CD4-positive, alpha-beta T cell (primary cell): ENCODE measurements around the gene S100A2. TPM values are rescaled to one million over a fixed set of nuclear protein-coding genes. Genes with fewer than 3 reads are reported as not detected.

Experiments
- ATAC-seq: fragments of 200-7000 bp; cut with Tn5 transposase; one replicate; pipeline ENCODE4 v1.10.0; 2022; ENCODE audit warnings: mild to moderate bottlenecking; ENCODE audit not compliant: poor library complexity
- CTCF ChIA-PET: fragments of 350-600 bp; sonication (Branson Sonifier 250); formaldehyde crosslinking; loops from one replicate; lab custom pipeline; 2021; ENCODE audit warnings: antibody characterized with exemption, inconsistent platforms; lab: Charles Lee
- POLR2A ChIA-PET: fragments of 350-600 bp; sonication (Branson Sonifier 250); formaldehyde crosslinking; loops from one replicate; lab custom pipeline; 2021; ENCODE audit warnings: antibody characterized with exemption, inconsistent platforms; lab: Charles Lee
- DNase-seq, 14 experiments: peaks; one replicate each; pipeline ENCODE4 v3.0.0-alpha.2; 2013 to 2020; ENCODE audit warnings: mixed read lengths in 2 of 14
- H3K27ac ChIP-seq, 2 donors: one replicate each; pipeline versions ENCODE4 v1.5.1 to v1.7.0; 2013; ENCODE audit warnings: low read length in 2 of 2, low read depth in 1 of 2, mild to moderate bottlenecking in 1 of 2
- H3K27me3 ChIP-seq, 2 experiments: 1 replicate in 1 of 2; 2 replicates in 1 of 2; pipeline versions ENCODE4 v1.6.1 to v1.7.0; 2013; ENCODE audit warnings: low read length in 2 of 2, control low read depth in 1 of 2, mild to moderate bottlenecking in 1 of 2, moderate library complexity in 1 of 2; ENCODE audit not compliant: insufficient read depth in 2 of 2, control insufficient read depth in 1 of 2
- H3K36me3 ChIP-seq: one replicate; pipeline ENCODE4 v1.6.1; 2013; ENCODE audit warnings: low read length, control low read depth; ENCODE audit not compliant: insufficient read depth
- H3K4me1 ChIP-seq: one replicate; pipeline ENCODE4 v1.6.1; 2013; ENCODE audit warnings: low read length, control low read depth; ENCODE audit not compliant: insufficient read depth
- H3K4me3 ChIP-seq: one replicate; pipeline ENCODE4 v1.5.1; 2013; ENCODE audit warnings: mild to moderate bottlenecking, low read length, moderate library complexity
- H3K9me3 ChIP-seq, 2 experiments: 1 replicate in 1 of 2; 2 replicates in 1 of 2; pipeline versions ENCODE4 v1.6.1 to v1.7.0; 2013; ENCODE audit warnings: low read length in 2 of 2, mild to moderate bottlenecking in 2 of 2, control low read depth in 1 of 2, moderate library complexity in 1 of 2; ENCODE audit not compliant: control insufficient read depth in 1 of 2, insufficient read depth in 1 of 2
- H3K27ac Mint-ChIP-seq: one replicate; pipeline ENCODE4 v1.8.0; 2020; ENCODE audit warnings: mixed read lengths
- H3K27me3 Mint-ChIP-seq: one replicate; pipeline ENCODE4 v1.8.0; 2021; ENCODE audit warnings: mixed read lengths
- H3K36me3 Mint-ChIP-seq: one replicate; pipeline ENCODE4 v1.8.0; 2021; ENCODE audit warnings: low read depth, mixed read lengths
- H3K4me1 Mint-ChIP-seq: one replicate; pipeline ENCODE4 v1.8.0; 2021; ENCODE audit warnings: low read depth, mixed read lengths
- H3K4me3 Mint-ChIP-seq: one replicate; pipeline ENCODE4 v1.8.0; 2020; ENCODE audit warnings: mild to moderate bottlenecking, mixed read lengths
- H3K9me3 Mint-ChIP-seq: one replicate; pipeline ENCODE4 v1.8.0; 2020; ENCODE audit warnings: mixed read lengths
- CTCF ChIP-seq: fragments of 200-600 bp; IDR thresholded peaks from one replicate; pipeline ENCODE4 v1.8.0; 2022; ENCODE audit warnings: antibody characterized with exemption, mild to moderate bottlenecking
- intact Hi-C, 2 experiments: fragments of 100-400 bp; cut with DNase I in 1 of 2; cut with micrococcal nuclease in 1 of 2; formaldehyde crosslinking; loops; one replicate each; pipeline versions ENCODE4 v1.15.1 to v1.9.0; 2023 to 2025; cut with DNase I, micrococcal nuclease
- total RNA-seq, 174 experiments: library from RNA in 2 of 174; stranded (reverse) in 2 of 174; gene quantifications; one replicate each; pipeline ENCODE4 v1.2.3 and lab custom pipeline; 2021 to 2026

The S100A2 gene
- total RNA-seq, 2 experiments from 2014 or later, result not detected

- peaks cover 26% of the 10 kb centered on the region for H3K36me3 ChIP-seq
- H3K4me1 Mint-ChIP-seq, result peaks cover 72% of the 10 kb centered on the region
- peaks cover 43% of the 10 kb centered on the region for H3K36me3 Mint-ChIP-seq
- ATAC-seq, result peak; percentile 81
- H3K27ac Mint-ChIP-seq, result peak within 1 kb of the TSS; percentile 98
- CTCF ChIA-PET, result interaction anchor here (0.6 to 6.4 kb wide), 4 partner anchors 12 to 35 kb away, joined by 4 to 55 read pairs (median 10); partner anchors contain the start of gene S100A6
- H3K27me3 Mint-ChIP-seq, result no peaks in the 10 kb centered on the region
- POLR2A ChIA-PET, result interaction anchor here (1.0 to 4.4 kb wide), 16 partner anchors 9 to 612 kb away, joined by 3 to 246 read pairs (median 4); partner anchors contain the start of genes CHTOP, ILF2, INTS3 and S100A6
- H3K4me1 ChIP-seq, result peaks cover 83% of the 10 kb centered on the region
- intact Hi-C loops, result loop anchor here (1.0 to 5.0 kb wide), 4 partner anchors 9 to 87 kb away; partner anchors contain the start of genes CHTOP (in 1 of the 2) and S100A6 (in 1 of the 2)
- H3K9me3 ChIP-seq, result no peaks in the 10 kb centered on the region
- peak; percentile 65 to 95 (median 88) for DNase-seq
- peak within 1 kb of the TSS; percentile 82 for H3K4me3 ChIP-seq
- TF ChIP-seq CTCF, result no peak
- no peaks in the 10 kb centered on the region for H3K27me3 ChIP-seq
- H3K27ac ChIP-seq, result peak within 1 kb of the TSS; percentile 83 to 85
- no peaks in the 10 kb centered on the region for H3K9me3 Mint-ChIP-seq
- peak within 1 kb of the TSS; percentile 88 for H3K4me3 Mint-ChIP-seq
Observed at GRCh38 chr1:153545067-153546055, 20.3 kb downstream of the S100A2 start, which contains the start of gene S100A4. Gene S100A4 (minus strand): TSS chr1:153545806. CDS start chr1:153544794, 1,012 bp downstream.

GRCh38 chr1:153544453-153545066 lies 21.1 kb downstream of the S100A2 start:
- Mint-ChIP-seq H3K9me3 (no peaks in the 10 kb centered on the region), H3K4me1 (peaks cover 80% of the 10 kb centered on the region), H3K4me3 (peak overlapping the region; percentile 88), H3K36me3 (peaks cover 43% of the 10 kb centered on the region), H3K27me3 (no peaks in the 10 kb centered on the region), H3K27ac (peak overlapping the region; percentile 98)
- DNase-seq, result no peak
- peaks cover 26% of the 10 kb centered on the region for H3K36me3 ChIP-seq
- intact Hi-C loops, result loop anchor here (1.0 to 5.0 kb wide), 3 partner anchors 8 to 88 kb away; partner anchors contain the start of genes CHTOP (in 1 of the 2) and S100A6 (in 1 of the 2)
- no peak for TF ChIP-seq CTCF
- no peaks in the 10 kb centered on the region for H3K27me3 ChIP-seq
- peak overlapping the region; percentile 78 to 83 for H3K27ac ChIP-seq
- CTCF ChIA-PET, result interaction anchor here (1.9 to 6.4 kb wide), 3 partner anchors 11 to 34 kb away, joined by 7 to 55 read pairs (median 12); partner anchors contain the start of gene S100A6
- no peak for ATAC-seq
- H3K9me3 ChIP-seq, result no peaks in the 10 kb centered on the region
- peak overlapping the region; percentile 82 for H3K4me3 ChIP-seq
- POLR2A ChIA-PET, result interaction anchor here (1.0 to 4.4 kb wide), 15 partner anchors 10 to 613 kb away, joined by 3 to 246 read pairs (median 4); partner anchors contain the start of genes CHTOP, ILF2, INTS3 and S100A6
- peaks cover 88% of the 10 kb centered on the region for H3K4me1 ChIP-seq

GRCh38 chr1:153543736-153544135 lies 21.9 kb downstream of the S100A2 start:
- H3K36me3 Mint-ChIP-seq, result peaks cover 43% of the 10 kb centered on the region
- ChIA-PET CTCF (interaction anchor here (2.4 to 6.4 kb wide), 2 partner anchors 10 to 25 kb away, joined by 12 to 55 read pairs; partner anchors contain the start of gene S100A6), POLR2A (interaction anchor here (2.7 to 4.4 kb wide), 3 partner anchors 10 to 90 kb away, joined by 12 to 246 read pairs (median 40); partner anchors contain the start of genes CHTOP and S100A6)
- H3K27ac ChIP-seq, result peak overlapping the region; percentile 78 to 83
- peak overlapping the region; percentile 98 for H3K27ac Mint-ChIP-seq
- no peaks in the 10 kb centered on the region for H3K27me3 Mint-ChIP-seq
- no peaks in the 10 kb centered on the region for H3K27me3 ChIP-seq
- peaks cover 87% of the 10 kb centered on the region for H3K4me1 ChIP-seq
- no peaks in the 10 kb centered on the region for H3K9me3 Mint-ChIP-seq
- ATAC-seq (no peak), DNase-seq (no peak)
- H3K36me3 ChIP-seq, result peaks cover 26% of the 10 kb centered on the region
- H3K4me3 Mint-ChIP-seq, result peak overlapping the region; percentile 88
- intact Hi-C loops, result no loop called here
- no peaks in the 10 kb centered on the region for H3K9me3 ChIP-seq
- H3K4me3 ChIP-seq, result peak overlapping the region; percentile 82
- no peak for TF ChIP-seq CTCF
- H3K4me1 Mint-ChIP-seq, result peaks cover 83% of the 10 kb centered on the region
